ENCODE results near the gene ISLR. TPM values are rescaled to one million over a fixed set of nuclear protein-coding genes. Genes with fewer than 3 reads are reported as not detected.

The ISLR gene
- total and polyA plus RNA-seq, 2 experiments from 2014 or later: 27.8 to 36.4 TPM

DNA sequence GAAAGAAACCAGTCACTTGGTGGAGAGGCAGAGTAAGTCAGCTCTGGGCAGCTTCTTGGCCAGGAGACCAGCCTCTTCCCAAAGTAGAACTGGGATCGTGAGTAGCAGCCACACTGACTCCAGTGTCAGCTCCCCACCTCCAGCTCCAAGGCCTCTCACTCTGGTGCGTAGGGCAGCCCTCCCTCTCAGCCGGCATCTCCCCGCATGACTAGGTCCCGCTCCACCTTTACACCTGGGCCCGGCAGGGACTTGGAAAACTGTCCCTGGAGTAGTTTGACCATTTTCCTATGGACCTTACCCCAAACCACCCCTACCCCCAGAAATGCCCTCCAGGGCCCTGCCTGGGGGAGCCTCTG is 25.8 kb downstream of the ISLR start:
- H3K9me3 ChIP-seq (ENCODE audit: low read depth): no peaks in the 10 kb centered on the region
- H4K20me1 ChIP-seq (ENCODE audit: insufficient read depth, poor library complexity, severe bottlenecking): no peaks in the 10 kb centered on the region
- no peak overlapping the region for H3K27ac ChIP-seq
- 93% methylated on average over 5 of the region's 6 CpGs for WGBS (ENCODE audit: low lambda C conversion rate, missing lambda C conversion rate)
- no peak for DNase-seq (ENCODE audit: low spot score)
- no peaks in the 10 kb centered on the region for H3K36me3 ChIP-seq (replicated peaks; ENCODE audit: insufficient read depth, low read depth)
- peaks cover 57% of the 10 kb centered on the region for H3K4me1 ChIP-seq (ENCODE audit: insufficient read depth)
- no peaks in the 10 kb centered on the region for H3K9me2 ChIP-seq (replicated peaks; ENCODE audit: insufficient read depth)
- no peak overlapping the region for H2AFZ ChIP-seq
- H3K79me2 ChIP-seq: peaks cover 27% of the 10 kb centered on the region
- no peak overlapping the region for H3K4me3 ChIP-seq
- H3K27me3 ChIP-seq: no peaks in the 10 kb centered on the region
- TF ChIP-seq EZH2phosphoT487 (IDR thresholded peaks at IDR 0.05; ENCODE audit: low read depth, severe bottlenecking, unreplicated experiment): no peak
- TF ChIP-seq, protein P1, sequence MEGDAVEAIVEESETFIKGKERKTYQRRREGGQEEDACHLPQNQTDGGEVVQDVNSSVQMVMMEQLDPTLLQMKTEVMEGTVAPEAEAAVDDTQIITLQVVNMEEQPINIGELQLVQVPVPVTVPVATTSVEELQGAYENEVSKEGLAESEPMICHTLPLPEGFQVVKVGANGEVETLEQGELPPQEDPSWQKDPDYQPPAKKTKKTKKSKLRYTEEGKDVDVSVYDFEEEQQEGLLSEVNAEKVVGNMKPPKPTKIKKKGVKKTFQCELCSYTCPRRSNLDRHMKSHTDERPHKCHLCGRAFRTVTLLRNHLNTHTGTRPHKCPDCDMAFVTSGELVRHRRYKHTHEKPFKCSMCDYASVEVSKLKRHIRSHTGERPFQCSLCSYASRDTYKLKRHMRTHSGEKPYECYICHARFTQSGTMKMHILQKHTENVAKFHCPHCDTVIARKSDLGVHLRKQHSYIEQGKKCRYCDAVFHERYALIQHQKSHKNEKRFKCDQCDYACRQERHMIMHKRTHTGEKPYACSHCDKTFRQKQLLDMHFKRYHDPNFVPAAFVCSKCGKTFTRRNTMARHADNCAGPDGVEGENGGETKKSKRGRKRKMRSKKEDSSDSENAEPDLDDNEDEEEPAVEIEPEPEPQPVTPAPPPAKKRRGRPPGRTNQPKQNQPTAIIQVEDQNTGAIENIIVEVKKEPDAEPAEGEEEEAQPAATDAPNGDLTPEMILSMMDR (IDR thresholded peaks at IDR 0.05; ENCODE audit: poor library complexity): no peak
- no peak for TF ChIP-seq EZH2 (IDR thresholded peaks at IDR 0.05; ENCODE audit: borderline replicate concordance)
- H3K4me2 ChIP-seq: no peak overlapping the region

DNA sequence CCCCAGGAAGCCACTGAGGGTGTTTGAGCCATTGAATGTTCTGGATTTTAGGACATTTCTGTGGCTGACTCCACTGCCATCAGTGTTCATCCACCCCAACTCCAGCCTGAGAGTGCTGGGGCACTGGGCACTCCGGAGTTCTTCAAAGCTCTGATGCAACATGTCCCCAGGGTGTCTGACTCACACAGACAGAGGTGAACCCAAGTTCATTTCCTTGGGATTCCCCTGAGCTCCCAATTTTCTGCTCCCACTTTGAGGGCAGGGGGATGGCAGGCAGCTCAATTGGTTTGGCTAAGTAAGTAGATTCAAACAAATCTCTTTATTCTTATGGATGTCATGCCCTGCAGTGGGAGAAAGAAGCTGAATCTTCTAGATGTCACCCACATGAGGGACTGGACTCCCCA is 26.9 kb downstream of the ISLR start:
- Histone ChIP-seq H3K9me3 (ENCODE audit: low read depth) (no peaks in the 10 kb centered on the region), H3K4me1 (ENCODE audit: insufficient read depth) (peaks cover 60% of the 10 kb centered on the region), H3K4me2 (peak overlapping the region; percentile 70), H3K36me3 (replicated peaks; ENCODE audit: insufficient read depth, low read depth) (no peaks in the 10 kb centered on the region), H2AFZ (no peak overlapping the region), H3K79me2 (peaks cover 27% of the 10 kb centered on the region), H3K4me3 (no peak overlapping the region), H3K9me2 (replicated peaks; ENCODE audit: insufficient read depth) (no peaks in the 10 kb centered on the region), H3K27ac (peak overlapping the region; percentile 79), H3K27me3 (no peaks in the 10 kb centered on the region), H4K20me1 (ENCODE audit: insufficient read depth, poor library complexity, severe bottlenecking) (no peaks in the 10 kb centered on the region)
- TF ChIP-seq, protein P1 (IDR thresholded peaks at IDR 0.05; ENCODE audit: poor library complexity): no peak
- TF ChIP-seq EZH2phosphoT487 (IDR thresholded peaks at IDR 0.05; ENCODE audit: low read depth, severe bottlenecking, unreplicated experiment) (no peak), EZH2 (IDR thresholded peaks at IDR 0.05; ENCODE audit: borderline replicate concordance) (no peak)
- 16% methylated on average over 1 of the region's 1 CpG for WGBS (ENCODE audit: low lambda C conversion rate, missing lambda C conversion rate)
- peak; percentile 52 for DNase-seq (ENCODE audit: low spot score)

DNA sequence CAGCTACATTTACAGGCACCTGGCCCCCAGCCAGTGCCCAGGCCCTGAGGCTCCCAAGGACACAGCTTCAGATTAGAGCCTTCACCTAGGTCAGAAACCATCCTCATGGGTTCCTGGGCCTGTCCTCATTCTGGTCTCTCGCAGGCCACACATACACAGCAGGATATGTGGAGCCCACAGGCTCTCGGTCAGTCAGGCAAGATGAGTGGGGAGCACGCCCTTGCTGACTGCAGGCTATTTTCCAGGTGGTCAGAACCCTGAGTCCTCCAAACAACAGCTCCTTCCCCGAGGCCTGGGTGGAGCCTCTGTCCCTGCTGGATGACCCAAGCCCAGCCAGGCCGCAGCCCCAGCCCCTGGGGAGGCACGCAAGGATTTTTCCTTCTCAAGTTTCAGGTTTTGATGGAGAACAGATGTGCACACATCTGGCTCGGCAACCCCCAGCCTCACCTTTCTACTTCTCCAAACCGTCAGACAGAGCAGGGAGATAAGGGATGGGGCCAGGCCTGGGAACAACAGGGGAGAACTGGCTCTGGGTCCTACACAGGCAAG is 27.4 kb downstream of the ISLR start:
- WGBS (ENCODE audit: low lambda C conversion rate, missing lambda C conversion rate): 32% methylated on average over 8 of the region's 8 CpGs
- Histone ChIP-seq H3K4me1 (ENCODE audit: insufficient read depth) (peaks cover 57% of the 10 kb centered on the region), H3K9me2 (replicated peaks; ENCODE audit: insufficient read depth) (no peaks in the 10 kb centered on the region)

More for the DNA sequence above, 27.4 kb downstream of the ISLR start:
- peak overlapping the region; percentile 70 for H3K4me2 ChIP-seq
- H3K9me3 ChIP-seq (ENCODE audit: low read depth): no peaks in the 10 kb centered on the region
- DNase-seq (ENCODE audit: low spot score): no peak
- TF ChIP-seq EZH2phosphoT487 (IDR thresholded peaks at IDR 0.05; ENCODE audit: low read depth, severe bottlenecking, unreplicated experiment) (no peak), EZH2 (IDR thresholded peaks at IDR 0.05; ENCODE audit: borderline replicate concordance) (no peak)
- TF ChIP-seq, protein P1 (IDR thresholded peaks at IDR 0.05; ENCODE audit: poor library complexity): no peak
- H3K27ac ChIP-seq: peak overlapping the region; percentile 79
- H4K20me1 ChIP-seq (ENCODE audit: insufficient read depth, poor library complexity, severe bottlenecking): no peaks in the 10 kb centered on the region
- H3K27me3 ChIP-seq: no peaks in the 10 kb centered on the region
- no peak overlapping the region for H2AFZ ChIP-seq
- no peaks in the 10 kb centered on the region for H3K36me3 ChIP-seq (replicated peaks; ENCODE audit: insufficient read depth, low read depth)
- H3K79me2 ChIP-seq: peaks cover 27% of the 10 kb centered on the region
- no peak overlapping the region for H3K4me3 ChIP-seq
